ENCODE measurements around the gene AZGP1.

- TF ChIP-seq, protein P1, sequence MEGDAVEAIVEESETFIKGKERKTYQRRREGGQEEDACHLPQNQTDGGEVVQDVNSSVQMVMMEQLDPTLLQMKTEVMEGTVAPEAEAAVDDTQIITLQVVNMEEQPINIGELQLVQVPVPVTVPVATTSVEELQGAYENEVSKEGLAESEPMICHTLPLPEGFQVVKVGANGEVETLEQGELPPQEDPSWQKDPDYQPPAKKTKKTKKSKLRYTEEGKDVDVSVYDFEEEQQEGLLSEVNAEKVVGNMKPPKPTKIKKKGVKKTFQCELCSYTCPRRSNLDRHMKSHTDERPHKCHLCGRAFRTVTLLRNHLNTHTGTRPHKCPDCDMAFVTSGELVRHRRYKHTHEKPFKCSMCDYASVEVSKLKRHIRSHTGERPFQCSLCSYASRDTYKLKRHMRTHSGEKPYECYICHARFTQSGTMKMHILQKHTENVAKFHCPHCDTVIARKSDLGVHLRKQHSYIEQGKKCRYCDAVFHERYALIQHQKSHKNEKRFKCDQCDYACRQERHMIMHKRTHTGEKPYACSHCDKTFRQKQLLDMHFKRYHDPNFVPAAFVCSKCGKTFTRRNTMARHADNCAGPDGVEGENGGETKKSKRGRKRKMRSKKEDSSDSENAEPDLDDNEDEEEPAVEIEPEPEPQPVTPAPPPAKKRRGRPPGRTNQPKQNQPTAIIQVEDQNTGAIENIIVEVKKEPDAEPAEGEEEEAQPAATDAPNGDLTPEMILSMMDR (conservative IDR thresholded peaks at IDR 0.05 in 1 of 2, IDR thresholded peaks at IDR 0.05 in 1 of 2; ENCODE audit: extremely low read depth in 1 of 2, insufficient read depth in 1 of 2, low read depth in 1 of 2, low read length in 2 of 2): no peak
- no peak for TF ChIP-seq EZH2 (IDR thresholded peaks at IDR 0.05; ENCODE audit: borderline replicate concordance, low read length)
These were observed 19.0 kb upstream of the AZGP1 start for GRCh38 chr7:99994819-99995218.

Data from mammary epithelial cell (primary cell).